Activated CD4-positive, alpha-beta T cell treated with anti-CD3 and anti-CD28 coated beads for 24 hours (primary cell): ENCODE measurements around the gene GC.
"Not testable (repeated sequence)": the region's sequence is repeated elsewhere in the genome, so short reads cannot be mapped to it uniquely, and the experiment has no call there.

Experiments used
- DNase-seq, 2 donors: peaks; one replicate each; pipeline ENCODE4 v3.0.0-alpha.2; 2020; ENCODE audit warnings: low read depth in 2 of 2

The GC gene

DNA sequence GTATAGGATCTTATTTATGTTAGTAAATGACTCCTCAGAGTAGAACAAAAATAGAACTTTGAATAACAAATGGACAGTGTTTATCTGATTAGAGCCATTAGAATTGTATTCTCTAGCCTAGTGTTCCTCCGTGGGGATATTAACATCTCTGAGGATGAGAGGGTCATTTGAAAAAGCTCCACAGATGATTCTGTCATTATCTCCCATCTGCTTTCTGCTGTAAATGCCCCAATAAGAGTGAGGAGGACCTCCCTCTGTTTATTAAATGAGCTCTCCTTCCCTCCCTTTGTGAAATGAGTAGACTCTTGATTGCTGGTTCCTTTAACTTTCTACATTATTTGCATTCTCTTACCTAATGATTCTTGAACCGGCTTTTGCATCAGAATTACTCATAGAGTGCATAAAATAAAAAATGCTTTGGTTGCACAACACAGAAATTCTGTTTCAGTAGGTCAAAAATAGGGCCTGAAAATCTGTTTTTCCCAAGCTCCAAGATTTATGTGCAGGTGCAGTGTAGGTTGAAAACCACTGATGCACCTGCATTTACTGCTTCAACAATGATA is 18.0 kb downstream of the GC start:
- no peak for DNase-seq

DNA sequence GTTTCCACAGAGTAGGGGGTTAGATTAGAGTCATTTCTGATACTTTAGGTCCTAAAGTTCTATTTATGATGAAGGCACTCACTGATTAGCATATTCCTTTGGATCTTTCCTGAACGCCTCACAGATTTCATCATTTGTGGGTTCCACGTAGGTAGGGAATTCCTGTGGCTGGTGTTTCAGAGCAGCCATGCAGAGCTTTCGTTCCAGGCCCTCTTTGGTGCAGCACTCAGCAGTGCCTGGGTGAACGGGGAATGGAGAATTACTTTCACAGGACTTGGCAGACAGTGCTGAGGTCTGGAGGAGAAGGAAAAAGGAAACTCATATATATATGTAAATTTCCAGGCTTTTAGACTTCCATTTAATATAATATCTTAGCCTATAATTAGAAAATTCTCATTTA is 18.5 kb downstream of the GC start:
- DNase-seq = no peak

DNA sequence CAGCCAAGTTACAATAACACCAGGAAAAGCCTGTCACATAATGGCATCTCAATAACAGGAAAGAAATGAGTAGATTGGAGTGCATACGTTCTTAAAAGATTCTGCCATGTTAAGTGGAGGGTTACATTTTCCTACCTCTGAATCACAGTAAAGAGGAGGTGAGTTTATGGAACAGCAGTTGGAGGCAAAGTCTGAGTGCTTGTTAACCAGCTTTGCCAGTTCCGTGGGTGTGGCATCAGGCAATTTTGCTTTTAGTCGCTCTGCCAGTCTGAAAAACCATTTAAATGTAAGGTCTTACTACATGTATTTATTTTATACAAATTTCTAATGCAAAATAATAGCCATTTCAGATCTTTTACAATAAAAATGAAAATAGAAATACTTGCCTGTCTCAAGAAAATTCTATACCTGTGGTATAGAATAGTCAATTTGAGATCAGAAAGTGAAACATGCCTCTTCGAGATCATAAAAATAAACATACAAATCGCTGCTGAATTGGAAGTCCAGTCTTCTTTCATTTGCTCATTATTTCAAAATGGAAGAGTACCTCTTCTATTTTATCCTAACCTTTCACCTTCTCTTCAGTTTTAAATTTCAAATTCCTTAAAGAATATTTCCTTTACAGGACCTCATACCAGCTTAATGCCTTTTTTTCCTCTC is 31.4 kb downstream of the GC start:
- DNase-seq = no peak

DNA sequence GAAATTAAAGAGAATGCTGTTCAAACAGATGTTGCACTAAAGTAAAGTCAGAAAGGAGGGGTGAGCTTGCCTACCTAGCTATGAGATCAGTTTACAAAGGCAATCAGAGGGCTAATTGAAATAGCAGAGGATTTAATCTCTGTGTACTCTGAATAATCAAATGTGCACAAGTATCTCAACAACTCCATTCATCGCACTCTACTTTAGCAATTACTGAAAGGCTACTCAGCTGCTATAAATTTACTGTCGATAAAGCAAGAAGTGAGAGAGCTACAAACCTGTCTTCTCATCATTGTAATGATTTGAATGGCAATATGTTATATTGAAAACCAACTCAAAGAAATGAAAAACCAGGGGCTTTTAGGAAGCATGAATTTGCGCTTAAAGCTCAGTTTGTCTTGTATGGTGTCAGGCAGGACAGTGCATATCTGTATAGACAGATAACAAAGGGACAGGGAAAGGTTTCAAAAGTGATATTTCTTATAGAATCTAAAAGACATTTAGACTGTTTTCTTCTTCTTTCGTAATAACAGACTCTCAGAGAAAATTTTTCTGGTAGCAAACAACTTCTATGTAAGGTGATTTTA is 34.8 kb downstream of the GC start:
- DNase-seq = no peak

DNA sequence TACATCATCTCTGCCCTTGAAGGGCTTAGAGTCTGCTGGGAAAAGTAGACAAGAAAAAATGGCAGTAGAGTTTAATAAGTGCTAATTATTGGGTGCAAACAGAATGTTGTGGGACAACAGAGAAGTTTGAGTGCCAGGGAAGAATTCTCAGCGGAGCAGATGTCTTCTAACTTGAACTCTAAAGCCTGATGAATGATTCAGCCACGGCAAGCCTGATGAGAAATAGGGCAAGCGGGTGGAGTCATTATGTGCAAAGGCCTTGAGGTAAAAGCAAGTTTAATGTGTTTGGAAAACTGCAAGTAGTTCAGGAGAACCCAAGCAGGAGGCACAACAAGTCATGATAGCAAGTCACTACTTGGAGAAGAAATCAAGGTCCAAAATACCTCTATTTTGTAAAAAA is 37.5 kb downstream of the GC start:
- no peak for DNase-seq

DNA sequence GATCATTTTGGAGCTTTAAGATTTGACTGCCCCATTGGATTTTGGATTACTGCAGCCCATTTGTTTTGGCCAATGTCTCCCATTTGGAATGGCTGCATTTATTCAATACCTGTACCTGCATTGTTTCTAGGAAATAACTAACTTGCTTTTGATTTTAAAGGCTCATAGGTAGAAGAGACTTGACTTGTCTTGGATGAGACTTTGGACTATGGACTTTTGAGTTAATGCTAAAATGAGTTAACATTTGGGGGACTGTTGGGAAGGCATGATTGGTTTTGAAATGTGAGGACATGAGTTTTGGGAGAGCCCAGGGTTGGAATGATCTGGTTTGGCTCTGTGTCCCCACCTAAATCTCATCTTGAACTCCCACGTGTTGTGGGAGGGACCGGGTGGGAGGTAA is 45.1 kb downstream of the GC start:
- DNase-seq = not testable (repeated sequence)

DNA sequence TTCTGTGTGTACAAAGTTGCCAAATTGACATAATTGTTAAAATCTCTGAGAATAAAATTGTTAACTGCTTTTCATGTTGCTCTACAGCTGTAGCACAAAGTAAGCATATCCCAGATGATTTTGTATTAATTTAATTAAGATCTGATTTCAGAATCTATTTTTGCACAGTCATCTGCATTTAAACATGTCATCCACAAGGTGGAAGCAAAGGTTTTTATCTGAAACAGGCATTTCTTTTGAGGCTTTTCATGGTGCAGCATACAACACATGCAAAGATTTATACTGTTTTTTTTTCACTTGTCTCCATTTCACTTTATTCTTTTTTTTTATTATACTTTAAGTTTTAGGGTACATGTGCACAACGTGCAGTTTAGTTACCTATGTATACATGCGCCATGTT is 51.2 kb downstream of the GC start:
- DNase-seq = no peak

DNA sequence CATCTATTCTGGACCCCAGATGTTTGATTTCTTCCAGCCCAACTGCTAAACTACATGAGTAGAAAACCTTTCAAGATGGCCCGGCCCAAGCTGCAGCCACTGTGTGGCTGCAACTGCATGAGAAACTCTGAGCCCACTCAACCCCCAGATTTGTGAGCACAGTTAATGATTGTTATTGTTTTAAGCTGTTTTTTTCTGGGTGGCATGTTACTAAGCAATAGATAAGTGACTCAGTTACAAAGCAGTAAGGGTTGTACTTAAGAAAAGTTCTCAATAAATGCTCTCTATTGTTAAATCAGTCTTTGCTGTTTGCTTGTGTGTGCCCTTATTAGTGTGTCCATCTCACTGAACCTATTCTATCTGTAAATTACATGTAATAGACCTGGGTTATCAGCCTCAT is 51.8 kb downstream of the GC start:
- DNase-seq = no peak

DNA sequence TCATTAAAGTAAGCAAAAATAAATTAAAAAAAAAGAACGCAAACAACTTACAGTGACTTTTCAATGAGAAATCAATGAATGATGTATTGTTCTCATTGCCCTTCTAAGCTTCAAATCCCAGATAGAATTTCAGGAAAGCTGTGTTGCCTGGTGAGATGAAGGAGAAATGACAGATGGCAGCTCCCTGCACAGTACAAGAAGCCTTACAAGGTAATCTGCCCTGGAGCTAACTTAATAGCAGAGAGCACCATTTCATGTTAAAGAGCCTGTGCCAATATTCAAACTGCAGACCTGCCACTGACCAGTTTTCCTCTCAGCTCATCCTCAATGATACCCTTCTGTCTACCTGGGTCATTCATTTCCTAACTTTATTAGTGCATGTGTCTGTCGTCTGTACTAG is 54.0 kb downstream of the GC start:
- DNase-seq = no peak

DNA sequence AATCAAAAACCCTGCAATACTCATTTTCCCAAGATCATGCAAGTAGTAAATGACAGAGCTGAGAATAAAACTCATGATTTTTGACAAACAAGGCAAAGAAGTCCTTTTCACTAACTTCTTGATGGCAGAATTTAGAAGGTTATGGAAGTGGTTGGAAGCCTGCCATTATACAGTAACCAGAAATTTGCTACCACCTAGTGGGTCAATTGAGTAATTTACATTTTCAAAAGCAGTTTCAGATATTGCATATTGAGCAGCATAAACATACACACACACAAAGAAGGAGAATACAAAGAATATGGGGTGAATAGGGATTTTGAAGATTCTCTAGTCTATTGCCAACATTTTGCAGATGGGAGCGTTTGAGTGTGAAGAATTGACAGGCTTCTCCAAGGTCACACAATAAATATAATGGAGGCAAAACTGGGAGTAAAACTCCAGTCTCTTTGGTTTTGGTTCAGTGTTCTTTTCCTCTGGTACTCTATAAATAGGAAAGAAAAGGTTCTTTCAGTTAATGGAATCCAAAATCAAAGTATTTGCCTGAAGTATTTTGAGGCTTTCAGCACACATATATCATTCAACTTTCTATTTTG is 70.2 kb downstream of the GC start:
- DNase-seq = no peak

DNA sequence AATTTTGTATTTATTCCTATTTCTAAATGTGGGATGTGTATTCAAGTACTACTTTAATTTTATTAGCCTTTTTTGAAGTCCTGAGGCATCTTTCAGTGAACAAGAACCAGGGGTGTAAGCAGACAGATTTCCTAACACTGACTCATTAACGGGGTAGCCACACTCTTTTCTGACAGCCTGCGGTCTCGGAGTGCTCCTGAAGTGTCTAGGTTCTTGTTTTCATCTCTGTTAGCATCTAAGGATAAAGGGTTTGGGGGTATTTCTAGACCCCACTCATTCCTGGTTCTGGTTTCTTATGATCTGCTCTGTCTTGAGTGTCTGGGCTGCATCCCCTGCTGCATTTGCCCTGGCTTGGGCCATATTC is 71.9 kb downstream of the GC start:
- DNase-seq = no peak

DNA sequence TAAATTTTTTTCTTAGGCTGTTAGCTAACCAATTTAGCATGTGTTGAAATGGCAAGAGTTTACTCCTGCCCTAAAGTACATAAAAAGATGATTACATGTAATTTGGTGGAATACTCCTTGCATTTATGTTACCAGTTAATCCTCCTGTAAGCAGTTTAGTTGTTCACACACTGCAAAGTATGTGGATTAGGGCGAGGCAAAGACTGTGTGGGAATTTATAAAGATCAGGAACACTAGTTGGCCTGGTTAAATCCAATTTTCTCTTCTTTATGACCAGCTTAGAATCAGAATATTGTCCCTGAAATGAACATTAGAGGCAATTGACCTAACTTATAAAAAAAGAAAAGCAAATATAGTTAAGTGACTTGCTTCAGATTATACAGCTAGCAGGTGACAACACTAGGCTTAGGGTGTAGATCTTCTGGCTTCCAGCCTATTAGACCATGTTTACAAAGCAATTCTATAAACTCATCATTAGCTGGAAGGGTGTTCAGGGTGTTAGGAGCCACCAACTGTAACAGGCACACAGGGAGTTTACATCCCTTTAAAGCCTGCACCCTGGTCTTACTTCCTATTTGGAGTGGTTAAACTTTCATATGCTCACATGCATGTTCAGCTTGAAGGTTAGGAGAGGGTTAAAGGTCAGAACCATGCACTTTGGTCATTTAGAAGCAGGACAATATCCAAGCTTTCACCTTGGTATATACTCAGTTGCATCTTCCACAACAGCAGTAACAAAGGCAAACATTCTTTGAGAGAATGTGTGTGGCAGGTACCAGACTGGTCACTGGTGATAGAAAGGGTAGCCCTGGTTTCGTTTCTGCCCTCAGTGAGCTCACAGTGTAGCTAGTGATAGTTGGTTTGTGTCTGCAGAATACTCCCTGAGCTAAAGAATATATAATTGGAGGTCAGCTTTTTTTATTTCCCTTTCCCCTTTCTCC is 72.6 kb downstream of the GC start:
- no peak for DNase-seq

DNA sequence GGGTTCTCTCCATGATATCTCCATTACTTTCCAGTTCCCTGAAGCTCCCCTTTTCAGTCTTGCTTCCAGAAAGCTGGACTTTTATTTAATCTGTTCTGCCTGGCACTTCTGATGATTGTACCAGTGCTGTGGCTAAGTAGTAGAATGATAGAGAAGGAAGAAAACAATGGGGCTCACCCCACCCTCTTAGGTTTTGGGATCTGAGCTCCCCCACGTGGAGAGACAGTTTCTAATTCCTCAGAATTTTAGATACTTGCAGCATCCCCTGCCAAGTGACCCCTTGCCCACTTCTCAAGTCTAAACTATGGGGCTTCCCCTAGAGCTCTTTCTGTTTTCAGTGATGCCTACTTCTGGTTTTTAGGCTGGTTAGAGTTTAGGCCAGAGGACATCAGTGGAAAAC is 73.9 kb downstream of the GC start:
- no peak for DNase-seq

DNA sequence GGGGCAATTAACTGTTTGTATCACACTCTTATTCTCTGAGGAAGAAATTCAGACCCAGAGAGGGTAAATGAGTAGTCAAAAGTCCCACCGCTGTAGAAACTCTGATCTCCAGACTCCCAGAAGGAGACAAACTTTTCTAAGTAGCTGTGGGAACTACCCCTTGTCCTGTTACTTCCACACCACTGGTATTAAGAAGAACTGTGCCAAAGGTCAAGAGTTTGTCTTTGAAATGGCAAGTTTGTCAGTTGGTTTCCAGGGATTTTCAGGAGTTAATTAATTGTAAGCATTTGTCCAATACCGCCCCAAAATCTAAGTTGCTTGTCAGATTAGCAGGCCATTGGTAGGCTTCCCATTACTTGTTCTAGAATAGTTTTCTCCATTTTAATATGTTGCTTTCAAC is 85.7 kb downstream of the GC start:
- no peak for DNase-seq

DNA sequence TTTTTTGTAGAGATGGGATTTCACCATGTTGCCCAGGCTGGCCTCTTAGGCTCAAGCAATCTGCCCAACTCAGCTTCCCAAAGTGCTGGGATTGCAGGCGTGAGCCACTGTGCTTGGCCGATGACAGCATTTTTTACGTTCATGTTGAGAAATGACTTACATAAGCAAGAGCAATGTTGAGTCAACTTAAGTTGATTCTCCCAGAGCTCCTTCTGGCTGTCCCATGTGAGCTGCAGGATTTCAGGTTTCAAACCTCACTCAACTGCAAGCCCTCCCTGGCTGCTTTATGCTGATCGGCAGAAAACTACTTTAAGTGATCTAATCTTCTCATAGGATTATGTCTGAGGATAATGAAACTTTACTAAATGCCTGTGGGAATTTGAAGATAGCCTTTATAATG is 86.8 kb downstream of the GC start:
- DNase-seq = no peak

DNA sequence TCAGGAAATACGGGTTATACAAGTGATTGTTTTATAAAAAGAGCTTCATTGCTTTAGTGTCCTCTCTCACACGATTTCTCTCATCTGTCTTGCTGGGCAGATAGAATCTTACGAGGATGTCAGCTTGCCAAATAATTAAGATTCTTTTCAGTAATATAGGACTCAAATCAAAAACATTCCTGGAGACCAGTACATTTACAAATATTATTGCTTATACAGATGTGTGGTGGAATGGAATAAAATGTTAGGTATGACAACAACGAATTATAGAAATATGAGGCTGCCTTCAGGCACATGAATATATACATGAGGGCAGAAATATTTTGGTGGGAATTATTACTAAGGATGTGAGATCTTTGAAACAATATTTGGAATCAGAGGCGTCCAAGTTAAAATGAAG is 88.9 kb downstream of the GC start:
- no peak for DNase-seq

DNA sequence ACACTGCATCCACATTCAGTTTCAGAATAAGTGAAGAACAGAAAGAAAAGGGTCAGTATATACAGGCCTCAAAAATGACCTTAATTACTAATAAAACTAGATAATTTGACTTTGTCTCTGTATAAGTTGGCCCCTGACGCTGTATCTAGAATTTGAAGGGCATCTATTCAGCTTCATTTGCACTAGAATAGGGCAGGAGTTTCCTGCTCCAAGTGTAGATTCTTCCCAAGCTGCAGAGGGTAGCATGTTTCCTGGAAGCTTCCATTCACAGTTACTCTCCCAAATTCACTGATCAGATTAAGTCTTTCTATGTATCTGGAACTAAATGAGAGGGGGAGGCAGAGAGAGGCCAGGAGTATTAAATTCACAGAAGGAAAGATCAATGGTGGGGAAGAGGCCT is 90.9 kb downstream of the GC start:
- DNase-seq = no peak

DNA sequence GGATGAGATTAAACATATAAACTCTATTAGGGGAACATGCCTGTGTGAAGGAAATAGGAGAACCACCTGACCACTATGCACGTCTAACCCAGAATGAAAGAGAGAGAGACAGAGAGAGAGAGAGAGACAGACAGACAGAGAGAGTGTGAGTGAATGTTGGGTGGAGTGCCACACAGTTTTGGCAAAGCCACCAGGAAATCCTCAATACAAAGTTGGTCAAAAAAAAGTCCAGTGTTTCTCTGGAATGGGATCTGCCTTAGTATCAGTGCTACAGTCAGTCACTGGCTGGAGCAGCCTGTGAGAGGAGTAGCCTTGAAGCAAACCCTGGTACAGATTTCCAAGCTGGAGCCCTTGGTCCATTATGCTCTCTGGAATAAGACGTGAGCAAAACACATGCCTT is 91.7 kb downstream of the GC start:
- no peak for DNase-seq
